Measurements from ENCODE around the gene TMEM130.

DNA sequence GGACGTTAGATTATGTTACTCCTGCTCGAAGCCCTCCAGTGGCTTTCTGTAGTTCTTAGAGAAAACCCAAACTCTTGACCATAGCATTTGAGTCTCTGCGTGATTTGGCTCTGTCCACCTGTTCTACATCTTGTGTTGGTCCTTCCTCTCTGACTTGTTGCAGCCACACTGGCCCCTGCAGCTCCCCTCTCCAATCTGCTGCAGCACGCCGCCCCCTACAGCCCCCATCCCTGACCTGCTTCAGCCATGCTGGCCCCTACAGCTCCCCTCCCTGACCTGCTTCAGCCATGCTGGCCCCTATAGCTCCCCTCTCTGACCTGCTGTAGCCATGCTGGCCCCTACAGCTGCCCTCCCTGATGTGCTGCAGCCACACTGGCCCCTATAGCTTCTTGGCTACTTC, 37.8 kb upstream of the TMEM130 start:
- TF ChIP-seq, protein P1, sequence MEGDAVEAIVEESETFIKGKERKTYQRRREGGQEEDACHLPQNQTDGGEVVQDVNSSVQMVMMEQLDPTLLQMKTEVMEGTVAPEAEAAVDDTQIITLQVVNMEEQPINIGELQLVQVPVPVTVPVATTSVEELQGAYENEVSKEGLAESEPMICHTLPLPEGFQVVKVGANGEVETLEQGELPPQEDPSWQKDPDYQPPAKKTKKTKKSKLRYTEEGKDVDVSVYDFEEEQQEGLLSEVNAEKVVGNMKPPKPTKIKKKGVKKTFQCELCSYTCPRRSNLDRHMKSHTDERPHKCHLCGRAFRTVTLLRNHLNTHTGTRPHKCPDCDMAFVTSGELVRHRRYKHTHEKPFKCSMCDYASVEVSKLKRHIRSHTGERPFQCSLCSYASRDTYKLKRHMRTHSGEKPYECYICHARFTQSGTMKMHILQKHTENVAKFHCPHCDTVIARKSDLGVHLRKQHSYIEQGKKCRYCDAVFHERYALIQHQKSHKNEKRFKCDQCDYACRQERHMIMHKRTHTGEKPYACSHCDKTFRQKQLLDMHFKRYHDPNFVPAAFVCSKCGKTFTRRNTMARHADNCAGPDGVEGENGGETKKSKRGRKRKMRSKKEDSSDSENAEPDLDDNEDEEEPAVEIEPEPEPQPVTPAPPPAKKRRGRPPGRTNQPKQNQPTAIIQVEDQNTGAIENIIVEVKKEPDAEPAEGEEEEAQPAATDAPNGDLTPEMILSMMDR (conservative IDR thresholded peaks at IDR 0.05): no peak
- no peak for TF ChIP-seq ZFX (IDR thresholded peaks at IDR 0.05)

All from C4-2B (cell line).